Skin epidermis (tissue), 12 donors: ENCODE results near the gene MAGI1.

Experiments used
- H3K27ac ChIP-seq, 21 experiments: fragments of 200-600 bp; sonication (generic) in 11 of 21; one replicate each; pipeline ENCODE4 v1.5.0; 2020; ENCODE audit warnings: mild to moderate bottlenecking in 3 of 21, inconsistent platforms in 2 of 21, moderate library complexity in 2 of 21
- H3K4me3 ChIP-seq, 7 experiments: fragments of 200-600 bp; sonication (generic) in 2 of 7; one replicate each; pipeline ENCODE4 v1.5.0; 2020; ENCODE audit warnings: inconsistent platforms in 2 of 7, mild to moderate bottlenecking in 2 of 7, moderate library complexity in 1 of 7

Gene MAGI1

DNA sequence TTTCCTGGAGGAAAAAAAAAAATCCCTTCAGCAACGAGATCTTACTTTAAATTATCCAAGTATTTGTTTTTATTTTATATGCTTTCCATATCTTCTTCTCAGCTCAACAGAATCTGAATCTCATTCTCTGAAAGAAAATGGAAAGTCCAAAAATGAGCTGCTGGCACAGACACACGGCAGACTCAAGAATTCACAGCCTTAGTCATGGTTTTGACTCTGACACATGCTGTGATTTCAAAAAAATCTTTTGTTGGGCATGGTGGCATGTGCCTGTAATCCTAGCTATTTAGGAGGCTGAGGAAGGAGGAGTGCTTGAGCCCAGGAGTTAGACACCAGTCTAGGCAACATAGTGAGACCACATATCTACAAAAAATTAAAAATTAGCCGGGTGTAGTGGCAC is 565.0 kb downstream of the MAGI1 start:
- Histone ChIP-seq H3K27ac (no peak overlapping the region), H3K4me3 (no peak overlapping the region)

- Histone ChIP-seq H3K27ac (no peak overlapping the region), H3K4me3 (no peak overlapping the region)
Measured at GRCh38 chr3:65472501-65472900, 566.2 kb downstream of the MAGI1 start.

- no peak overlapping the region for H3K27ac ChIP-seq
Measured at GRCh38 chr3:65466300-65466988, 572.3 kb downstream of the MAGI1 start.

DNA sequence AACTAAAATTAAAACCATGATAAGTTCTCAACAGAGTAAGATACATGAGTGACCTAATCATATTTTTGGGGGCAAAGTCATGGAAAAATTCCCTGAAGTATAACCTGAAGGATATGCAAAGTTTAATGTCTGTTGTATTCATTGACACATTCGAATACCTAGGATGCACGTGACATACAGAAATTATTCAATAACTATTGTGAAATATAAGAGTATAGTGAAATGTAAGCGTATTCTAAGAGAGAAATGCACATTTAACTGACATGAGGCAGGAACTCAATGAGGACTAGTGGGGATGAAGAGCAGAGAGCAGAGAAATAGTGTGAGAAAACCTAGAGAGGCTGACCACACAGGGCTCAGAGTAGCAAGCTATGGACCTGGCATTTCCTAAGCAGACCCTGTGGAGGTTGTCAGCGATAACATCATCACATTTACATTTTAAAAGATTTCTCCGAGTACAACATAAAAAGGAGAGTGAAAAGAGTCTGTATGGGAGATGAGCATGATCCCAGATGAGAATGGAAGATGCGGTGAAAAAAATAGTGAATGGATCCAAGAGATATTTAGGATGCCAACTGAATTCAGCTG is 588.8 kb downstream of the MAGI1 start:
- Histone ChIP-seq H3K27ac (no peak overlapping the region), H3K4me3 (no peak overlapping the region)

More at GRCh38 chr3:65466300-65466988, 572.3 kb downstream of the MAGI1 start:
- no peak overlapping the region for H3K4me3 ChIP-seq

DNA sequence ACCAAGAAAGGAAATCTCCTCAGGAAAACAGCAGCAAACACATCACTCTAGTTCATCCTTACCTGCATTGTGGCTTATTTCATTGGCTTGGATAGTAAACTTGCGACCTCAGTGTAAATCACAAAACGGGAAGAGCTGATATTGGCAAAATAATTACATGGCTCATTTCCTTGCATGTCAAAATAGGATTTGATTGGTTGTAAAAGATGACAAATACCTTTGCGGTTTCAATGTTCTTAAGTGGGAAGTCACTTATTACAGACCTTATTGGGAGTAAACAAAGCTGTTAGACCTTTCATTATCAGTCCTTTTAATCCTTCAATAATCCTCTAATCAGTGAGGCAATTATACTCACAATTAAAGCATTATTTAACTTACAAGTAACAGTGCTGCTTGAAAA is 590.6 kb downstream of the MAGI1 start:
- Histone ChIP-seq H3K27ac (no peak overlapping the region), H3K4me3 (no peak overlapping the region)

DNA sequence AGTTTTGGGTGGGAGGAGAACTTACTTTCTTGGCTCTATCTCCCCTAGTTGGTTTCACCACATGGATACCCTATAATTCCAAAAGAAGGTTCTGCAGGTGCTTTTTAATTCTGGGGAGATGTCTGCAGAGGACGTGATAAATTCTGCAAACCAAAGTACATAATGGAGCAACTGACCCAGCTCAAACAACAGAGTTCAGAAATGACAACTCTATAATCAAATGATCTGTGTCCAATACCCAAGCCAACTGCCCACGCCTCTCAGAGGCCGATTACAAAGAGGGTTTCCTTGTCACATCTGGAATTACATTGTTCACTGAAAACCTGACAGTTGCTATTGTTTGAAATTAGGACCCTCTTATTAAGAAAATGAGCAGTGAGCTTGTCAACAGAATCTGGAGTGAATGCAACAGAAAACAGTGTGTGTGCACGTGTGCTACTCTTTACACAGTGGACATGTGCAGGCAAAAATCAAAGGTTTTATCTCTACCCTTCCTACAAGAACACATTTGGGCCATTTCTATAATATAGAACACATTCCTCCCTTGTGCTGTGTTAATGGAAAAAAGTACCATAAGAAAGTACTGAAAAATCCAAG is 593.0 kb downstream of the MAGI1 start:
- Histone ChIP-seq H3K27ac (no peak overlapping the region), H3K4me3 (no peak overlapping the region)

- no peak overlapping the region for H3K27ac ChIP-seq
- no peak overlapping the region for H3K4me3 ChIP-seq
Measured at GRCh38 chr3:65444447-65444815, 594.3 kb downstream of the MAGI1 start.

- no peak overlapping the region for H3K4me3 ChIP-seq
- H3K27ac ChIP-seq: no peak overlapping the region
Measured at GRCh38 chr3:65443739-65444446, 594.8 kb downstream of the MAGI1 start.

DNA sequence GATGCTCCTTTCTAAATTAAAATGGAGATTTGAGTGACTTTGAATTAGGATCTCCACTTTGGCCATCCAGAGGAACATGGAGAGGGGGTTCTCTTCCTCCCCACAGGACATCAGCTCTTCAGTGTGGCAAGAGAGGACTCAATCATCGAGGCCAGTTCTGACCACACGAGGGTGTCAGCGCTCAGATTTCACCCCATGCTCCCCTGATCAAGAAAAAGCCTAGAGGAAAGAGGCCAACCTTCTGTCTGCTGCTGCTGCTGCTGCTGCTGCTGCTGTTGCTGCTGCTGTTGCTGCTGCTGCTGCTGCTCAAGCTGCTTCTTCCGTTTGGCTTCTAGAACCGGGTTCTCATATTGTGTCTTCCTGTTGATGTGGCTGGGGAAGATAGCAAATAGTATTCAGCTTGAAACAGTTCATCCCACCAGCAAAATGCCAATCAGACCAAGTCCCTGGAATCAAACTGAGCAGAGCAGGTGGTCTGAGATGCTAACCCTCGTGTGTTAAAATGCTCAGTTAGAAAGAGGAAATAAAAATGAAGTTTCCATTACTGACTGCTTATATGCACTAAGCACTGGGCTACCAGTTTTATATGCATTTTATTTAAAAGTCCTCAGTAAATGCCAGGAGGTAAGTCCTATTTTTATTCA is 599.0 kb downstream of the MAGI1 start:
- Histone ChIP-seq H3K4me3 (no peak overlapping the region), H3K27ac (no peak overlapping the region)

DNA sequence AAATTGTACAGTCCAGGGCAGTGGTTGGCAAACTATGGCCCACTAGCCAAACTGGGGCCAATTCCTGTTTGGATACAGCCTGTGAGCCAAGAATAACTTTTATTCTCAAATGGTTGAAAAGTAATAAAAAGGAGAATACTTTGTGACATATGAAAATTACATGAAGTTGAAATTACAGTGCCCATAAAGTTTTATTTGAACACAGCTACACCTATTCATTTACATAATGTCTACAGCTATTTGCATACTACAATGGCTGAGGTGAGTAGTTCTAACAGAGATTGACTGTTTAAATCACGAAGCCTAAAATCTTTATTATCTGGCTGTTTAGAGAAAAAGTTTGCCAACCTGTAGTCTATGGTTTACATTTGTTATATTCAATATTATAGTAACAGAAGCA is 600.1 kb downstream of the MAGI1 start:
- Histone ChIP-seq H3K4me3 (no peak overlapping the region), H3K27ac (no peak overlapping the region)

GRCh38 chr3:65438096-65438495 is 600.6 kb downstream of the MAGI1 start:
- Histone ChIP-seq H3K4me3 (no peak overlapping the region), H3K27ac (no peak overlapping the region)

- Histone ChIP-seq H3K4me3 (no peak overlapping the region), H3K27ac (no peak overlapping the region)
Measured at GRCh38 chr3:65436580-65436979, 602.1 kb downstream of the MAGI1 start.

DNA sequence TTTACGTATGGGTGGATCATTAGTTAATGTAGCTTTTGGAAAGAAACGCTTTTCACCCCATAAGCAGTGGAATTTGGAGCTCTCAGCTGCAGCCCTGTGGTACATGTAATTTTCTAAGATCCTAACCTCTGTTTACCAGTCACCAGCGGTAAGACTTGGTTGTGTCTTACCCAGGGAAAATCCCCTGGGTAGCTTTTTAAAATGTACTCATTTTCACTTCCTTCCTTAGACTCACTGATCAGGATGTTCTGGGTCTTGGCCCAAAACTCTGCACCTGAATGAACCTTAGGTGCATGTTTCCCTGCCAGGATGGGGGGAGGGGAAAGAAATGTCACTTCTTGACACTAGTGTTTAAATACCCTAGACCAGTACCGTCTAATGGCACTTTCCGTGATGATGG is 605.2 kb downstream of the MAGI1 start:
- Histone ChIP-seq H3K4me3 (no peak overlapping the region), H3K27ac (no peak overlapping the region)

DNA sequence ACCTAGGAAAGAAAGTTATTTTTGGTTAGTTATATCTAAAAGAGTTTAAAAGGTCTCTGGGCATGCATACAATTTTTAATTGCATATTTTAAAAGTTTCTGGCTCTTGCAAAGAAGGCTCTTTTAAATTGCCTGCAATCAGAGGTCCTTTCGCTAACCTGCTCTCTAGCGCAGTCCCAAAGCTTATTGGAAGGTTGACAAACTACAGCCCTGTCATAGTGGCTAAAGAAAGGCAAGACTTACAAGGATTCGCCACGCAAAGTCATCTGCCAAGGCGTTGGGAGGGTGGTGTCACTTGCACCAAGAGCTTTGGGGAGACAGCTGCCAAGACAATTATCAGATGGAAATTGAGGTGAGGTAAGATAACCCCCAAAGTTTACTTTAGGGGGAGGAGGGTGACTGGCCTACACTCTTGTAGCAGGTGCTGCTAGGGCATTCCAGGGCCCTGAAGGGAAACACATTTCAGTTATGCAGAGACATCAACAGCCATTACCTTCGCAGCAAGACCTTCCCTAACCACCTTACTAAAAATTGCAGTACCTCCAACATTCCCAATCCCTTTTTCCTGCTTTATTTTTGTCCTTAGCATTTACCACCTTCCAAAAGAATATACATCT is 606.2 kb downstream of the MAGI1 start:
- Histone ChIP-seq H3K4me3 (no peak overlapping the region), H3K27ac (no peak overlapping the region)

GRCh38 chr3:65425880-65426279 is 612.8 kb downstream of the MAGI1 start:
- H3K27ac ChIP-seq: no peak overlapping the region
- no peak overlapping the region for H3K4me3 ChIP-seq

- H3K27ac ChIP-seq: no peak overlapping the region
- H3K4me3 ChIP-seq: no peak overlapping the region
Measured at GRCh38 chr3:65422154-65422553, 616.6 kb downstream of the MAGI1 start.

GRCh38 chr3:65419233-65419632 is 619.5 kb downstream of the MAGI1 start:
- no peak overlapping the region for H3K27ac ChIP-seq
- no peak overlapping the region for H3K4me3 ChIP-seq

- Histone ChIP-seq H3K4me3 (no peak overlapping the region), H3K27ac (no peak overlapping the region)
Measured at GRCh38 chr3:65413891-65414290, 624.8 kb downstream of the MAGI1 start.

DNA sequence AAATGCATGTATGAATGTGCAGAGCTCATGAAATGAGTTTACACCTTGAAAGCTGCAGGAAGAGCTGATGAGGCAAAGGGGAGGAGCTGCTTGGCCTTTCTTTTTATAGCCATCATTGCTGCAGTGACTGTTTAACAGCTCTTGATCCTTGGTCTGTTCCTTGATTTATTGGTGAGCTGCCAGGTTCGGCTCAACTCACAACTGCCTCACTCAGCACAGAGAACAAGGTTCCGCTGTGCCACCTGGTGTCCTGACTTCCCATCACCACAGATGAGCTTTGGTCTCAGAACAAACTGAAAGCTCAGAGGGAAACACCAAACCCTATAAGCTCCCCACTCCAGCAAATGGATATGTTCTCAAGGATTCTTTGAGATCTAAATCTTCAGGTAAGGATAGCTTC is 626.1 kb downstream of the MAGI1 start:
- H3K27ac ChIP-seq: peak overlapping the region in 1 of 21 experiments; percentile 39
- H3K4me3 ChIP-seq: no peak overlapping the region

DNA sequence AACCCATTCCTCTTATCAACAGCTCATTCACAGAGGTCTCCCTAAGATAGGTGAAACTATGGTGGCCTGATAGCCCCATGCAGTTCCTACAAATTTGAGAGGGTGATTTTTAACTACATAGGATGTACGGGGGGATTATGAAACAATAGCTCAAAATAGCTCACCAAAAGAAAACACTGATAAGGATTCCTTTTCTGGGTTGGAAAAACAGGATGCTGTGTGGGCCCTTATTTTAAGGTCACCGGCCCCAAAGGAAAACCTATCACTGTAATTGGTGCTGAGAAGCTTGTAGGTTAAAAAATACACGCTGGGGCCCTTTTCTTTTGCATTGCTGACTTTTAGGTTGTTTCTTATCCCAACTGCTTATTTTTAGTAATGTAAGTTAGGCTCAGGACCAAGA is 627.4 kb downstream of the MAGI1 start:
- H3K27ac ChIP-seq: peak overlapping the region in 2 of 21 experiments; percentile 39 to 64
- no peak overlapping the region for H3K4me3 ChIP-seq
